Neural progenitor cell (in vitro differentiated cells): ENCODE data around the gene PROK1.

Source experiments
- CTCF ChIP-seq: fragments of 200-600 bp; sonication (generic); IDR thresholded peaks from 2 replicates; pipeline ENCODE4 v1.5.1; 2017; ENCODE audit warnings: antibody characterized with exemption, mild to moderate bottlenecking
- EZH2 ChIP-seq: fragments of 200-600 bp; sonication (generic); IDR thresholded peaks from 2 replicates; pipeline ENCODE4 v1.6.1; 2017; ENCODE audit warnings: antibody characterized with exemption, mild to moderate bottlenecking, moderate library complexity
- EZH2phosphoT487 ChIP-seq: fragments of 200-600 bp; sonication (generic); IDR thresholded peaks from 2 replicates; pipeline ENCODE4 v1.6.1; 2017; ENCODE audit warnings: antibody characterized with exemption

DNA sequence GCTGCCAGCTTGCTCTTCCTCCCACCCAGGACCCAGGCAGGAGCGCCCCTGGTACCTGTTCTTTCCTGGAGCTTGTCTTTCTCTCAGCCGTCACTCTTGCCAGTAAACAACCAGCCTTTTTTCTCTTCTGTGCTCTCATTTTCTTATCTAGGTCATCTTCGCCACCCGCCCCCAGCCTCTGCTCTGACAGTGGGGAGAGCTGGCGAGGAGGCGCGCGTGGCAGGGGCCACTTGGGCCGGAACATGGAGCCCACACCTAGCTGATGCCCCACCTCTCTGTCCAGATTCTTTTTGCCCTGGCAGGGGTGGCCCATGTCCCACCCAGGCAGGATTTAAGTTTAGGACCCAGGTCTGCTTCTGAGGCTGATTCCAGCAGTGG lies 32.3 kb downstream of the PROK1 start:
- TF ChIP-seq CTCF (no peak), EZH2phosphoT487 (no peak), EZH2 (no peak)
